ENCODE measurements around the gene TBL3.
A peak's percentile ranks its signal among the peaks of the same experiment; 100 is the strongest.

The TBL3 gene

GRCh38 chr16:2023092-2024031 is 51.5 kb downstream of the TBL3 start:
- H3K27me3 ChIP-seq (ENCODE audit: control insufficient read depth, insufficient read depth, low read length) = peaks cover 43% of the 10 kb centered on the region
- H3K36me3 ChIP-seq (ENCODE audit: control insufficient read depth, insufficient read depth, low read length) = no peaks in the 10 kb centered on the region
- peaks cover 4% of the 10 kb centered on the region for H3K4me1 ChIP-seq (ENCODE audit: control insufficient read depth, insufficient read depth, low read length)
- no peaks in the 10 kb centered on the region for H3K9me3 ChIP-seq (ENCODE audit: control insufficient read depth, insufficient read depth, low read length)
- H3K9ac ChIP-seq (ENCODE audit: low read depth, low read length) = peak overlapping the region; percentile 47
- peak overlapping the region; percentile 69 for H3K4me3 ChIP-seq (ENCODE audit: low read depth, low read length)

DNA sequence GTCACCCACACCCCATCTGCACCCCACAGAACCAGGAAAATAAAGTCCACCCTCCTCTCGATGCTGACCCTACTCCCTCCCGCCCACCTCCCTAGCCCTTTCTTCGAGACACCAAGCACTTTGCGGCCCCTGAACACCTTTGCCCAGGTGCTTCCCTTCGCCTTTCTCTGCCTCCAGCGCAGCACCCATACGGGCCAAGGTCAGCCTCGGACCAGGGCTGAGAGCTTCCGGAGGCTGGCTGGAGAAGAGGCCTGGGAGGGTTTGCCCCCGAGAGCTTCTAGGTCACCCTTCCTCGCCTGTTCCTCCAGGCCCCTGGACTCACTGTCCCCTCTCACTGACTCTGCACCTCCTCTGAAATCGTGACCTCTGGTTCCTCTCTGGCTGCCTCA is 52.2 kb downstream of the TBL3 start:
- H3K4me3 ChIP-seq (ENCODE audit: low read depth, low read length) = peak overlapping the region; percentile 69
- no peaks in the 10 kb centered on the region for H3K9me3 ChIP-seq (ENCODE audit: control insufficient read depth, insufficient read depth, low read length)
- H3K27me3 ChIP-seq (ENCODE audit: control insufficient read depth, insufficient read depth, low read length) = peaks cover 40% of the 10 kb centered on the region
- H3K9ac ChIP-seq (ENCODE audit: low read depth, low read length) = no peak overlapping the region
- H3K36me3 ChIP-seq (ENCODE audit: control insufficient read depth, insufficient read depth, low read length) = no peaks in the 10 kb centered on the region
- H3K4me1 ChIP-seq (ENCODE audit: control insufficient read depth, insufficient read depth, low read length) = peaks cover 4% of the 10 kb centered on the region

DNA sequence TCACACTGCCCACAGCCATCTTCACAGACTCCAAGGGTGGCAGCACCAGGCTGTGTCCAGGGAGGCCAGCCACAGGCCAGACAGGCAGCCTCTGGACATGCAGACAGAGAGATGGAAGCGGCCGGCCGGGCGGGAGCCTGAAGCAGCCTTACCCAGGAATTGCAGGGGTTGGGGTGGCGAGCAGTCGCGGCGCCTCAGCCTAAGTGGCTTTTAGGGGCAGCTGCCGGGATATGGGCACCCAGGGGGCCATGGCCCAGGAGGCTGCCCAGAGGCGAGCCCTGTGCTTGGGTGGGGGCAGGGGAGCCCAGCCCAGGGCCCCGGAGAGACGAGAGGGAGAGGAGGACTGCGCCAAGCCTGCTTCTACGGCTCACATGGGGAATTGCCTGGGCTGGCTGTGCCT is 53.4 kb downstream of the TBL3 start:
- Histone ChIP-seq H3K36me3 (ENCODE audit: control insufficient read depth, insufficient read depth, low read length) (peaks cover 3% of the 10 kb centered on the region), H3K9ac (ENCODE audit: low read depth, low read length) (no peak overlapping the region), H3K27me3 (ENCODE audit: control insufficient read depth, insufficient read depth, low read length) (peaks cover 28% of the 10 kb centered on the region), H3K4me3 (ENCODE audit: low read depth, low read length) (no peak overlapping the region), H3K9me3 (ENCODE audit: control insufficient read depth, insufficient read depth, low read length) (no peaks in the 10 kb centered on the region), H3K4me1 (ENCODE audit: control insufficient read depth, insufficient read depth, low read length) (peaks cover 4% of the 10 kb centered on the region)

DNA sequence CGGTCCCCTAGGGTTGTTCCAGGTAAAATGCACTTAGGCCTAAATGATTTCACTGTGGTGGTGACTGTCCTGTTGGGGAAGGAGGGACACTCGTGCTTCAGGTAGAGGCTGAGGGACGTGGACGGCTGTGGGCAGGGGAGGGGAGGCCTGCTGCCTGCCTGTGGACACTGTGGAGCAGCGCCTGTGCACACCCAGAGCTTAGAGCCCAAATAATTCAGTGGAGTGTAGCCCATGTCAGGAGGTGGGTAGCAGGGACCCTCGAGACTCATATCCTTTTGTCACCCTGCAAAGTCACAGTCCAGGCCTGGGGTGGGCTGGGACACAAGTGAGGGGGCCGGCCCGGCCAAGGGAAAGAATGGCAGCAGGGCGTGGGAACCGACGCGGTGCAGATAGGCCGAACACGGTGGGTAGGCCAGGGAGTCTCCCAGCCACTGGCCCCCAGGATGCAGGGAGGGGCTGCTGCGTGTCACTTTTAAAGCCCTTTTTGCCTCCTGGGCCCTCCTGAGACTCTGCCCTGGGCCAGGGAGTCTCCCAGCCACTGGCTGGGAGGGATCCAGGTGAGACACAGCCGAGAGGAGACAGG is 54.1 kb downstream of the TBL3 start:
- Histone ChIP-seq H3K27me3 (ENCODE audit: control insufficient read depth, insufficient read depth, low read length) (peaks cover 21% of the 10 kb centered on the region), H3K9me3 (ENCODE audit: control insufficient read depth, insufficient read depth, low read length) (no peaks in the 10 kb centered on the region), H3K4me3 (ENCODE audit: low read depth, low read length) (peak overlapping the region; percentile 30), H3K4me1 (ENCODE audit: control insufficient read depth, insufficient read depth, low read length) (peaks cover 4% of the 10 kb centered on the region), H3K36me3 (ENCODE audit: control insufficient read depth, insufficient read depth, low read length) (peaks cover 3% of the 10 kb centered on the region), H3K9ac (ENCODE audit: low read depth, low read length) (no peak overlapping the region)

DNA sequence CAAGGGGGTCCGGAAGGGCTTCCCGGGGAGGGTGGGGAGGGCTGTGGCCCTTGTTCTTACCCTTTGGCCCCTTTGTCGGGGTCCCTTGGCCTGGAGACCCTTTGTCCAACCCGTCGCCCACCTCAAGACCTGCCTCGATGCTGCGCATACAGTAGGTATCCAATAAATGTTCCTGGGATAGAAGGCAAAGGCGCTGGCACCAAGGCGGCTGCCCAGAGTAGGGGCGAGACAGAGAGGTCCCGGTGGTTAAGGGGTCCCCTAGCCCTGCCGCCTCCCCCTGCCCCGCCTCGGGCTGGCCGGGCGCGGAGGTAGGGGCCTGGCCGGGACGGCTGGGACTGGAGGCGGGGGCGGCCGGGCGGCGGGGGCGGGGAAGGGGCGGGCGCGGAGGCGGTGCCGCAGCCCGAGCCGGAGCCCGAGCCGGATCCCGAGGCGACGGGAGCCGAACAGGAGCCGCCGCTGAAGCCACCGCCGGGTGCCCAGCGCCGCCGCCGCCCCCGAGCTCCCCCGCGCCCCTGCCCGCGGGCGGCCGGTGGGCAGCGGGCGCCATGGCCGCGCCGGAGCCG is 54.7 kb downstream of the TBL3 start, which contains the start of gene NHERF2:
Gene NHERF2 (plus strand): TSS at position 442 of the 563 bp plus-strand sequence. CDS start 104 bp downstream, at position 546.
- Histone ChIP-seq H3K4me3 (ENCODE audit: low read depth, low read length) (peak within 1 kb of the TSS; percentile 32), H3K9me3 (ENCODE audit: control insufficient read depth, insufficient read depth, low read length) (no peaks in the 10 kb centered on the region), H3K36me3 (ENCODE audit: control insufficient read depth, insufficient read depth, low read length) (peaks cover 3% of the 10 kb centered on the region), H3K4me1 (ENCODE audit: control insufficient read depth, insufficient read depth, low read length) (peaks cover 4% of the 10 kb centered on the region), H3K27me3 (ENCODE audit: control insufficient read depth, insufficient read depth, low read length) (peaks cover 16% of the 10 kb centered on the region), H3K9ac (ENCODE audit: low read depth, low read length) (no peak within 1 kb of the TSS)

GRCh38 chr16:2027024-2028010 is 55.5 kb downstream of the TBL3 start:
- Histone ChIP-seq H3K4me3 (ENCODE audit: low read depth, low read length) (peak overlapping the region; percentile 32), H3K4me1 (ENCODE audit: control insufficient read depth, insufficient read depth, low read length) (peaks cover 4% of the 10 kb centered on the region), H3K9ac (ENCODE audit: low read depth, low read length) (no peak overlapping the region), H3K27me3 (ENCODE audit: control insufficient read depth, insufficient read depth, low read length) (peaks cover 13% of the 10 kb centered on the region), H3K36me3 (ENCODE audit: control insufficient read depth, insufficient read depth, low read length) (peaks cover 3% of the 10 kb centered on the region), H3K9me3 (ENCODE audit: control insufficient read depth, insufficient read depth, low read length) (no peaks in the 10 kb centered on the region)

- H3K9ac ChIP-seq (ENCODE audit: low read depth, low read length) = no peak overlapping the region
- H3K27me3 ChIP-seq (ENCODE audit: control insufficient read depth, insufficient read depth, low read length) = peaks cover 13% of the 10 kb centered on the region
- H3K4me1 ChIP-seq (ENCODE audit: control insufficient read depth, insufficient read depth, low read length) = peaks cover 4% of the 10 kb centered on the region
- H3K9me3 ChIP-seq (ENCODE audit: control insufficient read depth, insufficient read depth, low read length) = no peaks in the 10 kb centered on the region
- H3K4me3 ChIP-seq (ENCODE audit: low read depth, low read length) = no peak overlapping the region
- peaks cover 3% of the 10 kb centered on the region for H3K36me3 ChIP-seq (ENCODE audit: control insufficient read depth, insufficient read depth, low read length)
Observed at GRCh38 chr16:2028146-2028545, 56.3 kb downstream of the TBL3 start.

DNA sequence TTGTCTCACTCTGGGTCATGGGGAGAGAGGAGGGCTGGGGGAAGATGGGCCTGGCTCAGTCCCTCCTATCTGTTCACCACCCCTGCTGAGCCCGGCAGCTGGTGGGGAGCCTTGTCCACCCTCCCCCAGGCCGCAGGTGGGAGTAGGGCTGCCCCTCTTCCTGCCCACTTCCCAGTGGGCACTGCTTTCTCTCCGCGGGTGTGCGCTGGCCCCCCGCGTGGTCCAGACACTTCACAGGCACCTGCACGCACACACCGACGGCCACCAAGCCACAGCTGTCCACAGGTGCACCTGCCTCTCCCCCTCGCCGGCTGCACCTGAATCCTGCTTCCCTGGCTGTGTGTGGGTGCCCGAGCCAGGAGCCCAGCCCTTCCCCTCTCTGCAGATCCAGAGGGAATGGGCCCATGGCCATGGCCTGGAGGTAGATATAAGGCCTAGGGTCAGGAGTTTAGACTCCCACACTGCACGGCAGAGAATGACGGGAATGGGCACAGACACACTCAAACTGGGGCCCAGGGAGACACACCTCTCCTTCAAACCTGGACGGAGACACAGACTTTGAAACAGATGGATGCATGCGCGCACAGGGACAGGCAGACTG is 56.9 kb downstream of the TBL3 start:
- peaks cover 4% of the 10 kb centered on the region for H3K4me1 ChIP-seq (ENCODE audit: control insufficient read depth, insufficient read depth, low read length)
- peaks cover 13% of the 10 kb centered on the region for H3K27me3 ChIP-seq (ENCODE audit: control insufficient read depth, insufficient read depth, low read length)
- no peaks in the 10 kb centered on the region for H3K9me3 ChIP-seq (ENCODE audit: control insufficient read depth, insufficient read depth, low read length)
- H3K36me3 ChIP-seq (ENCODE audit: control insufficient read depth, insufficient read depth, low read length) = peaks cover 3% of the 10 kb centered on the region
- no peak overlapping the region for H3K4me3 ChIP-seq (ENCODE audit: low read depth, low read length)
- no peak overlapping the region for H3K9ac ChIP-seq (ENCODE audit: low read depth, low read length)

- no peak overlapping the region for H3K9ac ChIP-seq (ENCODE audit: low read depth, low read length)
- H3K9me3 ChIP-seq (ENCODE audit: control insufficient read depth, insufficient read depth, low read length) = no peaks in the 10 kb centered on the region
- peaks cover 3% of the 10 kb centered on the region for H3K36me3 ChIP-seq (ENCODE audit: control insufficient read depth, insufficient read depth, low read length)
- no peak overlapping the region for H3K4me3 ChIP-seq (ENCODE audit: low read depth, low read length)
- peaks cover 13% of the 10 kb centered on the region for H3K27me3 ChIP-seq (ENCODE audit: control insufficient read depth, insufficient read depth, low read length)
- H3K4me1 ChIP-seq (ENCODE audit: control insufficient read depth, insufficient read depth, low read length) = peaks cover 4% of the 10 kb centered on the region
Observed at GRCh38 chr16:2029350-2029749, 57.5 kb downstream of the TBL3 start.

DNA sequence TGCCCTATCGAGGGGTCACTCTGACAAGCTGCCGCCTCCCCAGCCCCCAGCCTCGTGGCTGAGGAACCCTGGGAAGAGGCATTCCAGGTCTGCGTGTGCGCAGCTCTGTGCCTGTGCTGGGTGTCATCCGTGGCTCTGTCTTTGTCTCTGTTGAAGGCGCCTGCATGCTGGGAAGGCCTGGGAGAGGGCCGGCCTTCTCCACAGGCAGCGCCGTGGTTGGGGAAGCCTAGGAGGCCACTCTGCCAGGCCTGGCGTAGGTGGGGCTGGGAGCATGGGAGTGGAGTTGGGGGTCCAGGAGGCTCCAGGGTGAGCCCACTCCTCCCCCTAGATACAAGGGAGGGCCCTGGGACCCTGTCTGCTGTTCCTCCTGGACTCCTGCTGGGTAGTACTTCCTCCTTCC is 58.2 kb downstream of the TBL3 start:
- Histone ChIP-seq H3K27me3 (ENCODE audit: control insufficient read depth, insufficient read depth, low read length) (peaks cover 13% of the 10 kb centered on the region), H3K9me3 (ENCODE audit: control insufficient read depth, insufficient read depth, low read length) (no peaks in the 10 kb centered on the region), H3K4me3 (ENCODE audit: low read depth, low read length) (no peak overlapping the region), H3K36me3 (ENCODE audit: control insufficient read depth, insufficient read depth, low read length) (peaks cover 3% of the 10 kb centered on the region), H3K4me1 (ENCODE audit: control insufficient read depth, insufficient read depth, low read length) (peaks cover 4% of the 10 kb centered on the region), H3K9ac (ENCODE audit: low read depth, low read length) (no peak overlapping the region)

Measured in iPS-15b (cell line).